ENCODE results near the gene SLC6A13. TPM values are rescaled to one million over a fixed set of nuclear protein-coding genes. Genes with fewer than 3 reads are reported as not detected.

SLC6A13 gene
- total and polyA plus RNA-seq, 2 donors from 2014 or later = 22.8 to 161 TPM

DNA sequence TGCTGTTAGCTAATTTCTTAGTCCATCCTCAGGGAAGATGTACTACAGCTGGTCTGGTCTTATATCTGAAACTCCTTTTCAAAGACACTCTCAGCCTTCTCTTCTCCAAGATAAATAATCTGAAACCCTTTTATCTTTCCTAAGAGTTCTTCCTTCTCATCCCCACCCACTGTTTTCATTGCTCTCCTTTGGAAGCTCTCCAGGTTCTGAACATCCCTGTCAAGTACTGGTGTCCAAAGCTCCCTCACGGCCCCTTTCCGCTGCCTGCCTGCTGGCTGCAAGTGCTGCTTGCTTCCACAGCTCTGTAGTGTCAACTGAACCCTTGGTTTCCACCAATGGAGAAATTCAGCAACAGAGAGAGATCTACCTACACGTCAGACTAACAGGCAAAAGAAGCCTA, 6.6 kb upstream of the SLC6A13 start:
- Histone ChIP-seq H3K27ac (ENCODE audit: low read depth in 2 of 2, low read length in 2 of 2) (no peak overlapping the region), H3K4me1 (ENCODE audit: control insufficient read depth in 2 of 3, insufficient read depth in 2 of 3, low read depth in 1 of 3, low read length in 3 of 3) (peaks cover 0 to 4% (median 0%) of the 10 kb centered on the region in 3 donors), H3K36me3 (ENCODE audit: control insufficient read depth in 2 of 3, insufficient read depth in 3 of 3, low read length in 3 of 3) (no peaks in the 10 kb centered on the region), H3K4me3 (ENCODE audit: low read length in 3 of 3) (no peak overlapping the region), H3K27me3 (ENCODE audit: control insufficient read depth, insufficient read depth, low read length) (no peaks in the 10 kb centered on the region), H3K9me3 (ENCODE audit: control insufficient read depth in 2 of 3, insufficient read depth in 1 of 3, low read length in 3 of 3) (no peaks in the 10 kb centered on the region), H3K9ac (ENCODE audit: low read length in 3 of 3) (no peak overlapping the region)
- intact Hi-C loops (cut with DNase I) = no loop called here
- TF ChIP-seq, protein P1, sequence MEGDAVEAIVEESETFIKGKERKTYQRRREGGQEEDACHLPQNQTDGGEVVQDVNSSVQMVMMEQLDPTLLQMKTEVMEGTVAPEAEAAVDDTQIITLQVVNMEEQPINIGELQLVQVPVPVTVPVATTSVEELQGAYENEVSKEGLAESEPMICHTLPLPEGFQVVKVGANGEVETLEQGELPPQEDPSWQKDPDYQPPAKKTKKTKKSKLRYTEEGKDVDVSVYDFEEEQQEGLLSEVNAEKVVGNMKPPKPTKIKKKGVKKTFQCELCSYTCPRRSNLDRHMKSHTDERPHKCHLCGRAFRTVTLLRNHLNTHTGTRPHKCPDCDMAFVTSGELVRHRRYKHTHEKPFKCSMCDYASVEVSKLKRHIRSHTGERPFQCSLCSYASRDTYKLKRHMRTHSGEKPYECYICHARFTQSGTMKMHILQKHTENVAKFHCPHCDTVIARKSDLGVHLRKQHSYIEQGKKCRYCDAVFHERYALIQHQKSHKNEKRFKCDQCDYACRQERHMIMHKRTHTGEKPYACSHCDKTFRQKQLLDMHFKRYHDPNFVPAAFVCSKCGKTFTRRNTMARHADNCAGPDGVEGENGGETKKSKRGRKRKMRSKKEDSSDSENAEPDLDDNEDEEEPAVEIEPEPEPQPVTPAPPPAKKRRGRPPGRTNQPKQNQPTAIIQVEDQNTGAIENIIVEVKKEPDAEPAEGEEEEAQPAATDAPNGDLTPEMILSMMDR (IDR thresholded peaks at IDR 0.05; ENCODE audit: borderline replicate concordance, extremely low read depth, insufficient read depth) = no peak
- DNase-seq (peak in 2 of 5 donors; percentile 32 to 70), FAIRE-seq (no peak)

DNA sequence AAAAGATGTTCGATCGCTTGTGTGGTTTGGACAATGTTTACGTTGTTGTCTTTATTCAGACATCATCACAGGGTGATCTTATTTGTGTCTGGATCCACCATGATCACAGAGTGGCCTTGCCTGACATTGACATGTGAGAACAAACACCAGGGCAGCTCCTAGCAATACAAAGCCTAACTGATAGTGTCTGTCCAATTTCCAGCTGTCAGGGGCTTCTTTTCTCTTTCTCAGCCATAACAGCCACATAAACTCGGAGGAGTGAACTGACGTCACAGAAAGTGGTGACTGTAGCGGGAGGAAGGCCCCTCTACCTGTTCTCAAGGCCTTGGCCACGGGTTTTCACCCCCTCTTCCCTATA, 5.8 kb upstream of the SLC6A13 start:
- intact Hi-C loops (cut with DNase I) = no loop called here
- Histone ChIP-seq H3K9ac (ENCODE audit: low read length in 3 of 3) (no peak overlapping the region), H3K27ac (ENCODE audit: low read depth in 2 of 2, low read length in 2 of 2) (no peak overlapping the region), H3K27me3 (ENCODE audit: control insufficient read depth, insufficient read depth, low read length) (no peaks in the 10 kb centered on the region), H3K4me1 (ENCODE audit: control insufficient read depth in 2 of 3, insufficient read depth in 2 of 3, low read depth in 1 of 3, low read length in 3 of 3) (peaks cover 0 to 4% (median 0%) of the 10 kb centered on the region in 3 donors), H3K9me3 (ENCODE audit: control insufficient read depth in 2 of 3, insufficient read depth in 1 of 3, low read length in 3 of 3) (no peaks in the 10 kb centered on the region), H3K36me3 (ENCODE audit: control insufficient read depth in 2 of 3, insufficient read depth in 3 of 3, low read length in 3 of 3) (no peaks in the 10 kb centered on the region), H3K4me3 (ENCODE audit: low read length in 3 of 3) (no peak overlapping the region)
- TF ChIP-seq, protein P1 (IDR thresholded peaks at IDR 0.05; ENCODE audit: borderline replicate concordance, extremely low read depth, insufficient read depth) = no peak
- no peak for FAIRE-seq
- DNase-seq = no peak

DNA sequence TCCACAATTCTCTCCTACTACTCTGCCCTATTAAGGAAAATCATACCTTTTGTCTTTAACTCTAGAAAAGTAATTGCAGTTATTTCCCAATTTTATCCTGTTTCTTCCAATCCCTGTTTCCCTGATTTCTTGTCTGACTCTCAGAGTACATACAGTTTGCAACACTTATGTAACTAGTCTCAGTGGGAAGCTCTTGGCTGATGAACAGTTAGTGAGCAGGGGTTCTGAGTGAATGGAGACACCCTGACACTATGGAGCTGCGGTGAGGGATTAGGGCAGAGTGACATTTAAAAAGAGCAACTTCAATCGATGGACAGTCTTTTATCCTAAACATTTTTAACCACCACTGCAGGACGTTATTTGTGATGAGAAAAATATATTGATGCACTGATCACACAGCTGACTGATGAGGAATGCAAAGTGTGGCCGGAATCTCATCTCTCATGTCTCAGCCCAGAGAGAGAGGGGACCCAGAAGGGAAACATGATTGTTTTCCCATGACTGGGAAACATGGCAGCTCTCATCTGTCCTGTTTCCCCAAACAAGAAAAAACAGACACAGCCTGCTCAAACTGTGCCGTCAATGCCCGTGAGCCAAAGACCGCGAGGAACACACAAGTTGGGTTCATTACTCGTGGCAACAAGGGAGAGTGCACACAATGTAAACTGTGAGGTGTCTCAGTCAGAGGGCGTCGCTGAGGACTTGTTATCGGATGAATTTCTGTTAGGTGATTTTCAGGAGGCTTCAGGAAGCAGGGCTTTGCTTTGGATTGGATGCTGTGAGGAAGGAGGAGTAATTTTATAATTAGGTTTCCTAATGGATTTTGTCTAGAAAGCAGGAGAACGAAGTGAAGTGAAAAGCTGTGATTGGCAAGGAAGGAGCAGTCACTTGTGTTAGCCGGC, 5.2 kb upstream of the SLC6A13 start:
- Histone ChIP-seq H3K4me1 (ENCODE audit: control insufficient read depth in 2 of 3, insufficient read depth in 2 of 3, low read depth in 1 of 3, low read length in 3 of 3) (peaks cover 0 to 1% (median 0%) of the 10 kb centered on the region in 3 donors), H3K9me3 (ENCODE audit: control insufficient read depth in 2 of 3, insufficient read depth in 1 of 3, low read length in 3 of 3) (no peaks in the 10 kb centered on the region), H3K36me3 (ENCODE audit: control insufficient read depth in 2 of 3, insufficient read depth in 3 of 3, low read length in 3 of 3) (no peaks in the 10 kb centered on the region), H3K4me3 (ENCODE audit: low read length in 3 of 3) (no peak overlapping the region), H3K9ac (ENCODE audit: low read length in 3 of 3) (no peak overlapping the region), H3K27me3 (ENCODE audit: control insufficient read depth, insufficient read depth, low read length) (no peaks in the 10 kb centered on the region), H3K27ac (ENCODE audit: low read depth in 2 of 2, low read length in 2 of 2) (no peak overlapping the region)
- TF ChIP-seq, protein P1 (IDR thresholded peaks at IDR 0.05; ENCODE audit: borderline replicate concordance, extremely low read depth, insufficient read depth) = no peak
- intact Hi-C loops (cut with DNase I) = no loop called here
- peak in 1 of 5 donors; percentile 15 for DNase-seq
- no peak for FAIRE-seq
